ENCODE measurements around the gene AFF1.

The AFF1 gene

DNA sequence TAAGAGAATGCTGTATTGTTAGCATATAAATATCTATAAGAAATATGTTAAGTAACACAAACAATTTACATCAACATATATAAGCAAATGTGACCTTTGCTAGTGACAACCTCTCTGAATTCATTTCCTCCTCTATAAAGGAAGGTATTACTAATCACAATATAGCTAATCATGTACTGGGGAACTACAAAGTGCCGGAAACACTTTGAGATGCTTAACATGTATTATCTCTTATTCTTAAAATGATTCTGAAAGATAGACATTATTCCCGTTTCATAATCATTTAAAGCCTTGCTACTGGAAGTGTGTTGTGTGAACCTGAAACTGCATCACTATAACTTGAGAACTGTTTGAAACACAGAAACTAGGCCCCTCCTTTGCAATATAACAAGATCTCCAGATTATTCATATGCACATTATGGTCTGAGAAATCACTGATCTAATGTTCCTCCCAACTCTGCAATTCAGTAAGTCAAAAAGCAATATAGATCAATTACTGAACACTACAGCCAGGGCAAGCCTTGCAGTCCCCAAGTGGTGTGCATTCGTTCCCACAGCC is 231.6 kb downstream of the AFF1 start:
- no peak for DNase-seq

- no peak for DNase-seq
Measured at GRCh38 chr4:87171944-87172343, 237.1 kb downstream of the AFF1 start.

GRCh38 chr4:87174672-87175071 is 239.9 kb downstream of the AFF1 start:
- DNase-seq, result no peak

GRCh38 chr4:87179751-87180150 is 244.9 kb downstream of the AFF1 start:
- no peak for DNase-seq

- no peak for DNase-seq
Measured at GRCh38 chr4:87180767-87181166, 246.0 kb downstream of the AFF1 start.

GRCh38 chr4:87185146-87185870 is 250.5 kb downstream of the AFF1 start:
- DNase-seq, result no peak

DNA sequence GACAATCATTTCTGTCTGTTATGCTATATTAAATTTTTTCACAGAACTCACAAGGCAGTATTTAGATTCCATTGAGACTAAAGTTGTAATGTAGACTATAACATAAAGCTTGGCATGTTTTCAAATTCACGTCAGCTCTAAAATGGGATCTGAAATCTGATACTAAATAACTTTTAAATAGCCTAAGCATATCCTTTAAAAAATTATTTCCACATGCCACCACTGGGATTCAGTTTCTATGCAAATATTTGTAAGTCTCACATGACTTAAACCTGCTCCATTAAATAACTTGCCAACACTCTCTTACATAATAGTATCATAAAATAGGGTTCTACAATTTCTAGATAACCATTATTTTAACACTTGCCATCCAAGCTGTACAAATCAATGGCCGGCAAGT is 253.2 kb downstream of the AFF1 start:
- DNase-seq, result no peak

DNA sequence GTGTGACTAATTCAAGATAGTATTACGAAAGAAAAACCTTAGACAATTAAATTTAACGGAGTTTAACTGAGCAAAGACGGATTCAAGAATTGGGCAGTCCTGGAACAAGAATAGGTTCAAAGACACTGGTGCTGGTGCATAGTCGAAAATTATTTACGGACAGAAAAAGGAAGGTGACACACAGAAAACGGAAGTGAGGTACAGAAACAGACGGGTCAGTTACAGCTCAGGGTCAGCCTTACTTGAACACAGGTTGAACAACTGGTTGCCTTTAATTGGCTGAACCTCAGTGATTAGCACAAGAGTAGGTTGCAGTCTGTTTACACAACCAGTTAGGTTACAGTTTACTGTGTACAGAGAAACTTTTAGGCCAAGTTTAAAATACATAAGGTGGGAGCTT is 254.1 kb downstream of the AFF1 start:
- DNase-seq, result no peak

Measured in NCI-H1436 treated with DMSO at 0.1 percent for 48 hours (cell line).